K562 (cell line): ENCODE measurements around the gene ZNF529. TPM values are rescaled to one million over a fixed set of nuclear protein-coding genes. Genes with fewer than 3 reads are reported as not detected.

Experiments
- CBFA2T3 ChIP-seq: fragments of 450-650 bp; IDR thresholded peaks from 2 replicates; pipeline ENCODE4 v1.6.1; 2017
- CHCHD3 ChIP-seq: fragments of 250-450 bp; sonication (Bioruptor Pico); IDR thresholded peaks from 2 replicates; pipeline ENCODE4 v2.1.2; 2022; ENCODE audit warnings: mild to moderate bottlenecking
- CREB1 ChIP-seq, 2 experiments: sonication (generic) in 1 of 2; formaldehyde crosslinking in 1 of 2; IDR thresholded peaks; 2 replicates each; pipeline versions ENCODE4 v1.6.1 to v1.8.0; 2012 to 2022; ENCODE audit warnings: inconsistent platforms in 1 of 2, mild to moderate bottlenecking in 1 of 2, missing genetic modification reagents in 1 of 2, moderate library complexity in 1 of 2
- E2F3 ChIP-seq: fragments of 250-450 bp; sonication (Bioruptor Pico); IDR thresholded peaks from 2 replicates; pipeline ENCODE4 v1.4.0; 2020; ENCODE audit warnings: mild to moderate bottlenecking
- ESRRA ChIP-seq: fragments of 450-650 bp; IDR thresholded peaks from 2 replicates; pipeline ENCODE4 v1.6.1; 2014; ENCODE audit warnings: low read depth, mild to moderate bottlenecking, moderate library complexity, borderline replicate concordance
- EZH2 ChIP-seq: IDR thresholded peaks from 2 replicates; pipeline ENCODE4 v1.6.1; 2012; ENCODE audit warnings: low read depth, mild to moderate bottlenecking, inconsistent platforms, low read length, borderline replicate concordance
- FOXA1 ChIP-seq: fragments of 450-650 bp; IDR thresholded peaks from 2 replicates; pipeline ENCODE4 v1.6.1; 2016; ENCODE audit warnings: mild to moderate bottlenecking, borderline replicate concordance
- HES1 ChIP-seq: fragments of 450-650 bp; IDR thresholded peaks from 2 replicates; pipeline ENCODE4 v1.6.1; 2016; ENCODE audit warnings: low read depth, mild to moderate bottlenecking, moderate library complexity
- KDM2B ChIP-seq: fragments of 250-450 bp; sonication (Bioruptor Pico); IDR thresholded peaks from 2 replicates; pipeline ENCODE4 v1.8.0; 2021; ENCODE audit warnings: mild to moderate bottlenecking, moderate library complexity
- MAZ ChIP-seq, 2 experiments: fragments of 450-650 bp in 1 of 2; sonication (generic) in 1 of 2; formaldehyde crosslinking; IDR thresholded peaks in 1 of 2; conservative IDR thresholded peaks in 1 of 2; 2 replicates each; pipeline versions ENCODE4 v1.4.0 to v1.5.0; 2020; ENCODE audit warnings: mild to moderate bottlenecking in 1 of 2, missing genetic modification reagents in 1 of 2
- MCM2 ChIP-seq: fragments of 450-650 bp; IDR thresholded peaks from 2 replicates; pipeline ENCODE4 v1.6.1; 2017; ENCODE audit warnings: low read depth, mild to moderate bottlenecking
- NR2C1 ChIP-seq, 2 experiments: fragments of 450-650 bp; IDR thresholded peaks; 2 replicates each; pipeline ENCODE4 v1.6.1; 2017; ENCODE audit warnings: mild to moderate bottlenecking in 2 of 2, antibody characterized with exemption in 1 of 2, inconsistent platforms in 1 of 2, missing compliant biosample characterization in 1 of 2, missing genetic modification characterization in 1 of 2
- SLC30A9 ChIP-seq: fragments of 250-450 bp; sonication (Bioruptor Pico); IDR thresholded peaks from 2 replicates; pipeline ENCODE4 v1.8.0; 2022; ENCODE audit warnings: mild to moderate bottlenecking, moderate library complexity
- TCF7L2 ChIP-seq: fragments of 150-350 bp; IDR thresholded peaks from 2 replicates; pipeline ENCODE4 v1.6.1; 2016; ENCODE audit warnings: low read depth, mild to moderate bottlenecking, low read length, moderate library complexity
- UBTF ChIP-seq, 2 experiments: IDR thresholded peaks; 2 replicates each; pipeline ENCODE4 v1.6.1; 2012; ENCODE audit warnings: improper control_type of control experiment in 2 of 2, low read depth in 2 of 2, low read length in 2 of 2, borderline replicate concordance in 1 of 2
- ZNF175 ChIP-seq: fragments of 200-800 bp; sonication (Bioruptor generic); IDR thresholded peaks from 2 replicates; pipeline ENCODE4 v1.6.1; 2016; ENCODE audit warnings: low read depth, mild to moderate bottlenecking, missing genetic modification characterization, missing compliant biosample characterization
- ZNF239 ChIP-seq: fragments of 250-450 bp; sonication (Bioruptor Pico); IDR thresholded peaks from 2 replicates; pipeline ENCODE4 v1.4.0; 2020; ENCODE audit warnings: mild to moderate bottlenecking
- polyA plus RNA-seq, 8 experiments: library from polyadenylated mRNA; depleted of rRNA in 4 of 8; stranded (reverse) in 5 of 8; unstranded in 3 of 8; fragments of >200 nt; fragmentation: Nextera tagmentation in 2 of 8; fragmentation: Illumina TruSeq in 1 of 8; extraction: Ambion mirVana in 2 of 8; extraction: Trizol in 1 of 8; gene quantifications; 2 replicates each; pipeline versions ENCODE4 v1.2.1 to v1.2.3, GENCODE V29; 2011 to 2014; ENCODE audit warnings: inconsistent platforms in 1 of 8, missing spikeins in 1 of 8
- total RNA-seq, 7 experiments: library from RNA; depleted of rRNA in 6 of 7; stranded (reverse); fragments of >200 nt in 6 of 7; fragmentation: Illumina TruSeq in 2 of 7; extraction: Trizol in 2 of 7; gene quantifications; 2 replicates each; pipeline versions ENCODE4 v1.2.1 to v1.2.3, GENCODE V29; 2011 to 2021; ENCODE audit warnings: low replicate concordance in 1 of 7
- TF ChIP-seq, protein P1 (sequence below): sonication (generic); formaldehyde crosslinking; IDR thresholded peaks from 2 replicates; pipeline ENCODE4 v1.8.0; 2022; ENCODE audit warnings: mild to moderate bottlenecking, missing genetic modification reagents

ZNF529 gene
- total and polyA plus RNA-seq, 9 of the 15 experiments (the other 6 are each of a cell fraction or from before 2014, with no cell fraction given), result 2.4 to 12.6 (median 6.3) TPM

DNA sequence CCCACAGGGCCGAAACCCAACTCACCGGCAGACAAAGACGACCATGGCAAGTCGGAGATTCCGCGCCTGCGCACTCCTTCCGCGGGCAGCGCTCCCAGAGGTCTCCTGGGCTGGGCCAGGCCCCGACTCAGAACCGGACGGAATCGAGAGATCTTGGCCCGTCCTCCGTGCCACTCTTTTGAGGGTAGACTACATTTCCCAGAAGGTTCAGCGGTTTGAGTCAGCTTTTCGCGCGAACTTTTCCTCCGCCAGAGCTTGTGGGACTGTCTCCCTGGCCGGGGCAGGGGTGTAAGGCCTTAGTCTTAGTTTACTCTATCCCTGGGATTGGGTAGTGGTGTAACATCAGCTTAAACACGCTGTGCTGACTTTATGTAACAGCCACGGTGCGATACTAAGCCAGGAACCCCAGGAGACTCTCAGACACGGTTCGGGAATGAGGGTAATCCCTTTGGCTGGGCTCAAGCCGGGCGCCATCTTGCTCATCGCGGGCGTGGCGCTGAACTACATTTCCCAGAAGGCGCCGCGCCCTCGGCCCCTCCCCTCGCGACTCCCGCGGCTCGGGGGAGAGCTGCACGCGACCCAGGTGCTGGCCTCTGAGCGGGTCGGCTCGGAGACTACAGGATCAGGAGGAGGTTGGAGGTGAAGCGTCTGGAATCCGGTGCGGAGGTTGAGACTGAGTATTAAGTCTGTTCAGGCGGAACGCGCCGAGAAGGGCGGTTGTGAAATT, 44.7 kb downstream of the ZNF529 start, which contains the start of gene ZNF260 (continued):
- TF ChIP-seq ZNF175 (CRISPR knock-in tag) (no peak), SLC30A9 (CRISPR knock-in tag) (no peak), MCM2 (no peak), MAZ (CRISPR knock-in tag; conservative IDR thresholded peaks at IDR 0.05 in 1 of 2, IDR thresholded peaks at IDR 0.05 in 1 of 2) (peak in 1 of 2 experiments; percentile 87; a peak in 3 of 4 replicates), NR2C1 (IDR thresholded peaks at IDR 0.05) (peak; percentile 80), NR2C1 (tag; IDR thresholded peaks at IDR 0.05) (peak; percentile 82), KDM2B (CRISPR knock-in tag) (no peak), UBTF (IDR thresholded peaks at IDR 0.05; ENCODE audit: borderline replicate concordance in 1 of 2, low read depth in 2 of 2, low read length in 2 of 2) (0 out of 4 replicates have a peak, but pooled peaks of 1 of the 2 experiments have one; percentile 9), EZH2 (no peak), E2F3 (CRISPR knock-in tag) (0 out of 2 replicates have a peak, but pooled peaks have one; percentile 45), CHCHD3 (CRISPR knock-in tag) (no peak), CREB1 (IDR thresholded peaks at IDR 0.05) (peak; percentile 84), CREB1 (CRISPR knock-in tag; IDR thresholded peaks at IDR 0.05) (peak; percentile 64), CBFA2T3 (no peak), ZNF239 (CRISPR knock-in tag) (no peak), ESRRA (no peak), HES1 (0 out of 2 replicates have a peak, but pooled peaks have one; percentile 11), FOXA1 (no peak), TCF7L2 (no peak)
- TF ChIP-seq, protein P1, sequence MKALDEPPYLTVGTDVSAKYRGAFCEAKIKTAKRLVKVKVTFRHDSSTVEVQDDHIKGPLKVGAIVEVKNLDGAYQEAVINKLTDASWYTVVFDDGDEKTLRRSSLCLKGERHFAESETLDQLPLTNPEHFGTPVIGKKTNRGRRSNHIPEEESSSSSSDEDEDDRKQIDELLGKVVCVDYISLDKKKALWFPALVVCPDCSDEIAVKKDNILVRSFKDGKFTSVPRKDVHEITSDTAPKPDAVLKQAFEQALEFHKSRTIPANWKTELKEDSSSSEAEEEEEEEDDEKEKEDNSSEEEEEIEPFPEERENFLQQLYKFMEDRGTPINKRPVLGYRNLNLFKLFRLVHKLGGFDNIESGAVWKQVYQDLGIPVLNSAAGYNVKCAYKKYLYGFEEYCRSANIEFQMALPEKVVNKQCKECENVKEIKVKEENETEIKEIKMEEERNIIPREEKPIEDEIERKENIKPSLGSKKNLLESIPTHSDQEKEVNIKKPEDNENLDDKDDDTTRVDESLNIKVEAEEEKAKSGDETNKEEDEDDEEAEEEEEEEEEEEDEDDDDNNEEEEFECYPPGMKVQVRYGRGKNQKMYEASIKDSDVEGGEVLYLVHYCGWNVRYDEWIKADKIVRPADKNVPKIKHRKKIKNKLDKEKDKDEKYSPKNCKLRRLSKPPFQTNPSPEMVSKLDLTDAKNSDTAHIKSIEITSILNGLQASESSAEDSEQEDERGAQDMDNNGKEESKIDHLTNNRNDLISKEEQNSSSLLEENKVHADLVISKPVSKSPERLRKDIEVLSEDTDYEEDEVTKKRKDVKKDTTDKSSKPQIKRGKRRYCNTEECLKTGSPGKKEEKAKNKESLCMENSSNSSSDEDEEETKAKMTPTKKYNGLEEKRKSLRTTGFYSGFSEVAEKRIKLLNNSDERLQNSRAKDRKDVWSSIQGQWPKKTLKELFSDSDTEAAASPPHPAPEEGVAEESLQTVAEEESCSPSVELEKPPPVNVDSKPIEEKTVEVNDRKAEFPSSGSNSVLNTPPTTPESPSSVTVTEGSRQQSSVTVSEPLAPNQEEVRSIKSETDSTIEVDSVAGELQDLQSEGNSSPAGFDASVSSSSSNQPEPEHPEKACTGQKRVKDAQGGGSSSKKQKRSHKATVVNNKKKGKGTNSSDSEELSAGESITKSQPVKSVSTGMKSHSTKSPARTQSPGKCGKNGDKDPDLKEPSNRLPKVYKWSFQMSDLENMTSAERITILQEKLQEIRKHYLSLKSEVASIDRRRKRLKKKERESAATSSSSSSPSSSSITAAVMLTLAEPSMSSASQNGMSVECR (CRISPR knock-in tag), result peak; percentile 83
